GM12891 (cell line): ENCODE measurements around the gene ARHGAP8.

Source experiments
- DNase-seq: peaks from one replicate; pipeline ENCODE4 v3.0.0; 2011; ENCODE audit warnings: low spot score; ENCODE audit not compliant: insufficient read length
- FAIRE-seq: peaks from 2 replicates; lab custom pipeline; 2011; peaks lifted over from hg19 to GRCh38; lab: Jason Lieb, UNC
- PAX5 ChIP-seq: IDR thresholded peaks from 2 replicates; pipeline ENCODE4 v1.6.1; 2011; ENCODE audit warnings: low read length, moderate library complexity, mild to moderate bottlenecking; ENCODE audit not compliant: insufficient read depth, severe bottlenecking
- POLR2A ChIP-seq: IDR thresholded peaks from 2 replicates; pipeline ENCODE4 v1.6.1; 2011; ENCODE audit warnings: low read depth, low read length, control low read depth
- POLR2AphosphoS5 ChIP-seq: IDR thresholded peaks from 2 replicates; pipeline ENCODE4 v1.6.1; 2011; ENCODE audit warnings: low read depth, low read length, control low read depth
- POU2F2 ChIP-seq: IDR thresholded peaks from 2 replicates; pipeline ENCODE4 v1.6.1; 2011; ENCODE audit warnings: low read depth, mild to moderate bottlenecking, control low read depth, low read length, moderate library complexity
- SPI1 ChIP-seq: IDR thresholded peaks from 2 replicates; pipeline ENCODE4 v1.6.1; 2011; ENCODE audit warnings: low read depth, low read length, control low read depth
- TAF1 ChIP-seq: IDR thresholded peaks from 2 replicates; pipeline ENCODE4 v1.6.1; 2011; ENCODE audit warnings: low read depth, low read length, control low read depth

The ARHGAP8 gene

GRCh38 chr22:44711241-44711560 is 41.2 kb upstream of the ARHGAP8 start:
- FAIRE-seq, result no peak
- TF ChIP-seq PAX5, result no peak
- TF ChIP-seq POU2F2, result no peak
- no peak for TF ChIP-seq POLR2A
- TF ChIP-seq TAF1, result no peak
- no peak for TF ChIP-seq POLR2AphosphoS5
- no peak for TF ChIP-seq SPI1
- no peak for DNase-seq

DNA sequence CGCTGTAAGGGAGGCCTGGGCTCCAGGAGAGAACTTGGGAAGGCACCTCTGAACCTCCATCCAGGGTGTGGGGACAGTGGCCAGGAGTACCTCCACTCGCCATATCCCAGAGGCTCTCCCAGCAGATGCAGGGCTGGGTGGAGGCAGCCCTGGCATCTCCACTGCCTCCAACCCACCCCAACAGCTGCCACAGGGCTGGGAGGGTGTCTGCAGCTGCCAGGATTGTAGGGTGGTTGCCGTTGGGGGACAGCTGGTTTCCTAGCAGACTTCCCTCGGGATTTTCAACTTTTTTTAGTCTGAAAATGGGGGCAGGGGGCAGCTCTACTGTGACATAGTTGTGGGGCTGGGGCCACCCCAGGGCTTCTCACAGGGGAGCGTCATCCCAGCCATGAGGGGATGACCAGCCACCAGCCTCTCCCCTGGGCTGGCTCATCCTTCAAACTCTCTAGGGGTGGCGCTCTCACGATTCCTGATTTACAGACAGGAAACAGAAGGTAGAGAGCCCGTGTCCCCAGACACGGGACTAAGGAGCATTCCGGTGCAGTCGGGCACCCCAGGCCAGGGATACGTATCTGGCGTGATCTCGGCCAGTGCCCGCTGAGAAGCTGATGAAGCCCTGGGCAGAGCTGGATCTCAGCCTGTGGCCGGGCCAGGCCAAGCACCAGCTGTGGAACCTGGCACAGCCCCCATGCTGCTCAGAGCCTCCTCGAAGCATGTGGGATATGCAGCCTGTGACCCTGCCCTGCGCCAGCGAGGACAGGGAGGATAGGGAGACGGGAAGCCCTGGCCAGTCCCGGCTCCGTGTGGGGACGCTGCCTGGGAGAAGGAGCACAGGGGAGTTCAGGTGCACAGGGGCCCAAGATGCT is 40.5 kb upstream of the ARHGAP8 start:
- DNase-seq (no peak), FAIRE-seq (no peak)
- no peak for TF ChIP-seq PAX5
- TF ChIP-seq POLR2A, result no peak
- no peak for TF ChIP-seq POLR2AphosphoS5
- no peak for TF ChIP-seq SPI1
- no peak for TF ChIP-seq POU2F2
- TF ChIP-seq TAF1, result no peak

GRCh38 chr22:44712962-44713361 is 39.4 kb upstream of the ARHGAP8 start:
- TF ChIP-seq TAF1, result no peak
- TF ChIP-seq PAX5, result no peak
- TF ChIP-seq POLR2AphosphoS5, result no peak
- TF ChIP-seq POU2F2, result no peak
- TF ChIP-seq POLR2A, result no peak
- TF ChIP-seq SPI1, result no peak
- DNase-seq (no peak), FAIRE-seq (no peak)

- TF ChIP-seq TAF1, result no peak
- no peak for TF ChIP-seq POLR2AphosphoS5
- no peak for TF ChIP-seq POU2F2
- no peak for TF ChIP-seq SPI1
- no peak for FAIRE-seq
- no peak for DNase-seq
These were observed 37.5 kb upstream of the ARHGAP8 start for GRCh38 chr22:44714703-44715350.

GRCh38 chr22:44718418-44718817 is 34.0 kb upstream of the ARHGAP8 start:
- DNase-seq, result no peak
- TF ChIP-seq SPI1 (no peak), PAX5 (no peak)
- peak; percentile 76 for FAIRE-seq

DNA sequence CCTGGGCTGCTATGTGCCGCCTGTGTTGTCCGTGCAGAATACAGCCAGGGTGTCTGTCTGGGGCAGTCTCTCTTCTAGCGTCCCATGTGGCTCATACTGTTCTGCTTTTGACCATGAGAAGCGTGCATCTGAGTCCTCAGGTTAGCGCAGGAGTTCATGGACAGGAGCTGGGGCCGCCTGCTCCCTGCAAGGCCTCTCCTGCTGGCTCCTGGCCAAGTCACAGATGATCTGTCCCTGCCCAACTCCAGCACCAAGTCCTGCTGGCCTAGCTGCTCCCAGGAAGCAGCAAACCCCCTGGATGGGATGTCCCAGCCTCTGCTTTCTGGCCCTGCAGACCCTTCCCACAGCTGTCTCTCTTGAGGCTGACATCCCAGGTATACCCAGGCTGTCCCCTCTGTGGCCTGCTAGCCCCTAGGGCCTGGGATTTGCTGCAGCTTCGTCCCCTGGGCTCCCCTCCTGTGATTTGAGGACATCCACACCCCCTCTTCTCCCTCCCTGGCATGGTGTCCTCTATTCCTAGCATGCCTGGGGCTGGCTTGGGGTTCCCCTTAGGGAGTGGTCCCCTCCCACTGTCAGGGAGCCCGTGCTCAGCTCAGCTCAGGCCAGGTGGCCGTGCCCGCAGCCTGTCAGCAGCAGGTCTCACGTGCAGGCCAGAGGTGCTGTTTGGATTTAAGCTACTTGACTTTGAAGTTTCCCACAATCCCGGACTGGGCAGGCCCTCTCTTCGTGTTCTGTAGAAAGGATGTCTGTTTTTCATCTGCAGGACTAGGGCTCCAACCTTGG is 32.6 kb upstream of the ARHGAP8 start:
- DNase-seq (no peak), FAIRE-seq (no peak)
- TF ChIP-seq TAF1 (no peak), PAX5 (no peak), POLR2AphosphoS5 (no peak), POLR2A (no peak)

- FAIRE-seq (no peak), DNase-seq (no peak)
- no peak for TF ChIP-seq TAF1
- no peak for TF ChIP-seq POLR2A
- no peak for TF ChIP-seq SPI1
- TF ChIP-seq PAX5, result no peak
- TF ChIP-seq POLR2AphosphoS5, result no peak
- TF ChIP-seq POU2F2, result no peak
These were observed 31.2 kb upstream of the ARHGAP8 start for GRCh38 chr22:44721213-44721612.

- TF ChIP-seq SPI1 (no peak), POLR2AphosphoS5 (no peak), POU2F2 (no peak), PAX5 (no peak), TAF1 (no peak)
- FAIRE-seq, result no peak
- no peak for DNase-seq
These were observed 29.8 kb upstream of the ARHGAP8 start for GRCh38 chr22:44722611-44723010.

GRCh38 chr22:44723801-44724200 is 28.6 kb upstream of the ARHGAP8 start:
- no peak for FAIRE-seq
- TF ChIP-seq POLR2A, result no peak
- TF ChIP-seq PAX5, result no peak
- TF ChIP-seq POU2F2, result no peak
- no peak for TF ChIP-seq TAF1
- no peak for TF ChIP-seq POLR2AphosphoS5
- TF ChIP-seq SPI1, result no peak
- DNase-seq, result no peak
